ENCODE measurements around the gene PCYOX1L.
"Not testable (repeated sequence)": the region's sequence is repeated elsewhere in the genome, so short reads cannot be mapped to it uniquely, and the experiment has no call there.

Gene PCYOX1L

DNA sequence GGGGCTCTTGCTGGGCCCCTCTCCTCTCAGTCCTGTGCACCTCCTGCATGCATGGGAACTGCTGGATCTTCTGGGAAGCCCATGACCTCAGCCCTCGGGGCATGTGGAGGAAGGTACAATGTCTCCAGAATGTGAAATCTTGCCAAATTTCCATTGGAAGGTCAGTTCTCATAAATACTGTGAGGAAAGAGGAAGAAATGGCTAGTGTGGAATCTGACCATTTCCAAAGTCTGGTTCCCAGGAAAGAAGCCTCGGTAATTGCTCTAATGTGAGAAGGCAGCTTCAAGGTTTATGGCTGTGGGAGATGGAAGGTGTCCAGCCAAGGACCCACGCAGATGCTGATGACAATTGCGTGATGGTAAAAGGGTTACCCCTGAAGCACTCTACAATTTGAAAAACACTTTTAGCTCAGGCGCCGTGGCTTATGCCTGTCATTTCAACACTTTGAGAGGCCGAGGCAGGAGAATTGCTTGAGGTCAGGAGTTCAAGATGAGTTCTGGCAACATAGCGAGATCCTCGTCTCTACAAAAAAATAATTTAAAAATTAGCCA, 29.3 kb downstream of the PCYOX1L start:
- DNase-seq (ENCODE audit: low spot score) = no peak

DNA sequence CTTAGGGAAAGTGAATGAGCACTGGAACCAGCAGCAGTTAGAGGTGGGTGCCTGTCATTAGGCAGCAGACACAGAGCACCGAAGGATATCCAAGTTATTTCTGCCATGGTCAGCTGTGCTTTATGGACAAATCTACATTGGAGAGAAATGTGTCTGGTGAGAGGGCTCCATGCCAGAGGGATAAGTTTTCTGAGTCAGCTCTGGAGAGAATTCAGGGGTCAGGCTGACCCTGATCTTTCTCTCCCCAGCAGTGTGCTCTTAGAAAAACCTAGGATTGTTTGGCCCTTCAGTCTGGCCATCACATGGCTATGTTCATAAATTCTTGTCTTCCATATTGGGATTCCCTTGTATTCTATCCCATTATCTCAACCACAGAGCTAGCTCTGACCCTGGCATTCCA, 30.1 kb downstream of the PCYOX1L start:
- no peak for DNase-seq (ENCODE audit: low spot score)

- no peak for DNase-seq (ENCODE audit: low spot score)
Observed at GRCh38 chr5:149388498-149389190, 30.8 kb downstream of the PCYOX1L start.

DNA sequence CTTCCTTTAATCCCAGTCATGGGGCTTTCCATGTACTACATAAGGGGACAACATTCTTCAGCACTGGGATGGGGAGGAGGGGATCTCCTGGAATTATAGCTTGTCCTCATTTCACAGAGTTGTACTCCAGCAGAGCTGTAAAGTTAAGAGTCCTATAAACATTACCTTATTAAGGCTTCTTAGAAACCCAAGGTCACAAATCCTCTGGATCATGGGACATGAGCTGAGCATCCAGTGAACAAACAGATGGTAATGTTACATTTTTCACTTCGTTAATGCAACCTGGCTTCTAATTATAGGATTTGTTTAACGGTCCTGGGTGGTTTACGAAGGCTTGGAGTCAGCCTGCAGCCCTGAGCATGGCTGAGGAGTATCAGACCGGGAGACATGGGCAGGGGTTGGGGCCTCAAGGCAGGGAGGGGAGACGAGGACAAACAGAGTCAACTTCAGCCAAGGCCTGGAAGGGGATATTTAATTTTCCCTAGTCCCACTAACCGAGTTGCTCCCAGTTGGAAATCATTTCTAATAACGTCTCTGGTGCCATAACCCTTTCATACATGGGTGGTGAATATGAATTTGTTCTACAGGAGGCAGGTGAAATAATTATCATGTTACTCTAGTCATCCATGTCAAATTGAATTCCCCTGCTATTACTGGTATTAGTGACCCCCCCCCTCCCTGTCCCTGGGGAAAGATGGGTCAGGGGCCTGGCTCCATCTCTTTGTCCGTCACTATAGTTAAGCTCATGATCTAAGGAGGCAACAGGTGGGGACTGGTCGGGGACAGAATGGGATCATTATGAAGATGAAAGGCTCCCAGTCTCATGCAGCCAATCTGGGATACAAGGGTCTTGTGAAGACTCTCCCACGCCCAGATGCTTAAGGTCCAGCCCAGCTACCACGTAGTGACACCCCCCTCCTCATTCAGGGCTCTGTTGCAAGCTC, 32.0 kb downstream of the PCYOX1L start:
- no peak for DNase-seq (ENCODE audit: low spot score)

DNA sequence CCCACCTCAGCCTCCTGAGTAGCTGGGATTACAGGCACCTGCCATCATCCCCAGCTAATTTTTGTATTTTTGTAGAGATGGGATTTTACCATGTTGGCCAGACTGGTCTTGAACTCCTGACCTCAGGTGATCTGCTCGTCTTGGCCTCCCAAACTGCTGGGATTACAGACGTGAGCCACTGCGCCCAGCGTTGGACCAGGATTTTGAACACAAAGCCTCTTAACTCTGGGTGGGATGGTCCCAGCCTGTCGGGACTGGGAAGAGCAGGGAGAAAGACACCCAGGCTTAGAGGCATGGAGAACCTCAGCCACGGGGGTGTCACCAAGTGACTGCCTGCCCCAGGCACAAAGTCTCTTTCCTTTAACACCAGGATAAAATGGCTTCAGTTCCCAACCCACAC, 33.2 kb downstream of the PCYOX1L start:
- not testable (repeated sequence) for DNase-seq (ENCODE audit: low spot score)

GRCh38 chr5:149391524-149391923, 33.7 kb downstream of the PCYOX1L start:
- DNase-seq (ENCODE audit: low spot score) = no peak

DNA sequence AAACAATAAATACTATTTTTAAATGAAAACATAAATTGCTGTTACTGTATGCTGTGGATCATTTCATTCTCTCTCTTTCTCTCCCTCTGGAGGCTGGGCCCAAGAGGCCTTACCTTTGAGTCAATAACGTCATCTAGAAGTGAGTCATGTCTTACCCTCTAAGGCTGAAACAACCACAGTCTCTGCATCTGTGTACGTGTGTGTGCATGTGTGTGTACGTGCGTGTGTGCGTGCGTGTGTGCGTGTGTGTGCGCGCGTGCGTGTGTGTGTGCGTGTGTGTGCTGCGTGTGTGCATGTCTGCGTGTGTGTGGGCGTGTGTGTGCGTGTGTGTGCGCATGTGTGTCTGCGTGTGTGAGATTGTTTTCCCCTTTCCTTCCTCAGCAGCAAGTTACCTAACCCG, 34.9 kb downstream of the PCYOX1L start:
- no peak for DNase-seq (ENCODE audit: low spot score)

- DNase-seq (ENCODE audit: low spot score) = not testable (repeated sequence)
Observed at GRCh38 chr5:149394996-149395395, 37.1 kb downstream of the PCYOX1L start.

GRCh38 chr5:149397530-149397929, 39.7 kb downstream of the PCYOX1L start:
- DNase-seq (ENCODE audit: low spot score) = no peak

- not testable (repeated sequence) for DNase-seq (ENCODE audit: low spot score)
Observed at GRCh38 chr5:149398747-149399266, 41.0 kb downstream of the PCYOX1L start.

DNA sequence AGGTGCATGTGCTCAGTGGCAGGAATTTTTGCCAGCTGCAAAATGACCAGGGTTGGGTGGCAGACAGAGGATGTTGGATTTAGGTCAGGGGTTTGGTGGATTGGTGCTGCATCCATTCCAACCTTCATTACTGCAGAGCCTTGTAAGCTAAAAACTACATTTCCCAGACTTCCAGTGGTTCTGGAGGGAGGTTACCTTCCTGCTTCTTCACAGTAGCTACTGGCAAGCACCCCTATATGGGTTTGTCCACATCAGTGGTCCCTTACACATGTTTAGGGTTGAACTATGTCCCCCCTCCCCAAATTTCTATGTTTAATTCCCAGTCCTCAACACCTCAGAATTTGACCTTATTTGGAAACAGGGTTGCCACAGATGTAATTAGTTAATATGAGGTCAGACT, 41.9 kb downstream of the PCYOX1L start:
- DNase-seq (ENCODE audit: low spot score) = no peak

- no peak for DNase-seq (ENCODE audit: low spot score)
Observed at GRCh38 chr5:149400304-149400703, 42.5 kb downstream of the PCYOX1L start.

DNA sequence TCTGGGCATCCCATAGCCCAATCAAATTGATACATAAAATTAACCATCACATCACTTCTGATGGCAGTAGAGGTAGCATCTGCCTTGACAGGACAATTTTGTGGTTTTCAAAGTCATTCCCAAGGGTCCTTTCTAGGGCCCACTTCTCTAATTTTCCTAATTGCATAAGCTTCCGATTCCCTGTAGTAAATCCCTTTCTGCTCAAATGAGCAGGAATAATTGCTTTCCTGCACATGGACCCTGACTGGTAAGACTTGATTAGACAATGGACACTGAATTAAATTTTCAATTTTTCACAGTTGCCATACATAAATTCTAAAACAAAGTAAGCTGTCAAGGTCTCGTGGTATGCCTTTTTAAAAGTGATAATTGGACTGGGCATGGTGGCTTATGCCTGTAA, 43.2 kb downstream of the PCYOX1L start:
- no peak for DNase-seq (ENCODE audit: low spot score)

DNA sequence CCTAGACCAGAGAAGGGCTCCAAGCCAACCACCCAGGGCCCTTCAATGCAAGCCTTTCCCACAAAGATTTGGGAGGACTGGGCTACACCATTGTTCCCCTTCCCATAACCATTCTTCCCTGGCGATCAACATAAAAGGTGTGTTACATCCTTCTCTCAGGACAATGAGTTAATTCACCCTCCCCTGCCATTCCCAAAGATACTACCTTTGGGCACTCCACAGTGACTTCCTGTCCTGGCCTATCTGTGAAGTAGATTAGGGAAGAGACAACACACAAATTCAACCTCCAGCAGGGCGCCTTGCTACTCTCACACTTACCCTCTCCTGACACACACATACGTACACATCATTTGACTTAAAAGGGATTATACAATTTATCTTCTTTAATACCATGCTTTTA, 44.4 kb downstream of the PCYOX1L start:
- DNase-seq (ENCODE audit: low spot score) = no peak

DNA sequence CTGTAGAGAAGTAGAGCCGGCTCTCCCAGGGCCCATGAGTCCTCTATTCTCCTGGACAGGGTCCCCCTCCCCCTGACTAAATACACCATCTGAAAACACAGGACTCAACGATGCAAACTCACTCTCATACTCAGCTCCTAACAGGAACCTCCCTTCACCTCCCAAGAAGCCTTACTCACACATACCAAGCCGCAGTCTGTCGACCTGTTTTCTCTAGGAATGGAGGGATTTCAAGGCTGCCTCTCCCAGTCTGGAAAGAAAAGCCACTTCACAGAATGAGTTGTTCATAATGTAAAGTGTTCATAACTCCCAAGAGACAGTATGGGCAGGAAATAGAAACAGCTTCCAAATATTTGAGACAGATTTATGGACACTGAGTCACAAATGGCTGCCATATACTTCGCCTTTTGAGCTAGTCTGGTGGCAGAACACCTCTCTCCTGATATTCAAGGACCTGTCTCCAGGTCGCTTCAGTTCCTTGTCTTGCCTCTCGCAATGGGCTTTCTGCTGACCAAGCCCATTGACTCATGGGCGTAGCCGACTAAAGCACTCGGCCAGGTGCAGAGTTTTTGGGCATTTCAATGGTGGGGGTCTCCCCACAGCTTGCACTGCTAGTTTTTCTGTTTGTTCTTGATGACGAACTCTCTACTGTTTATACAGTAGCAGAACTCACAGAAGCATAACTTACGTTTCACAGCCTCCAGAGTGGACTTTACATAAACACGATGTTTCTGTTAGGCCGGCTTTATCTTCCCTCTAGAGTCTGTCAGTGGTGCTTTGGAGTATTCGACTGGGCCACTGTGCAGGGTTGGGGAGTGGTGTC, 46.3 kb downstream of the PCYOX1L start:
- no peak for DNase-seq (ENCODE audit: low spot score)

- DNase-seq (ENCODE audit: low spot score) = no peak
Observed at GRCh38 chr5:149404746-149405549, 47.1 kb downstream of the PCYOX1L start.

DNA sequence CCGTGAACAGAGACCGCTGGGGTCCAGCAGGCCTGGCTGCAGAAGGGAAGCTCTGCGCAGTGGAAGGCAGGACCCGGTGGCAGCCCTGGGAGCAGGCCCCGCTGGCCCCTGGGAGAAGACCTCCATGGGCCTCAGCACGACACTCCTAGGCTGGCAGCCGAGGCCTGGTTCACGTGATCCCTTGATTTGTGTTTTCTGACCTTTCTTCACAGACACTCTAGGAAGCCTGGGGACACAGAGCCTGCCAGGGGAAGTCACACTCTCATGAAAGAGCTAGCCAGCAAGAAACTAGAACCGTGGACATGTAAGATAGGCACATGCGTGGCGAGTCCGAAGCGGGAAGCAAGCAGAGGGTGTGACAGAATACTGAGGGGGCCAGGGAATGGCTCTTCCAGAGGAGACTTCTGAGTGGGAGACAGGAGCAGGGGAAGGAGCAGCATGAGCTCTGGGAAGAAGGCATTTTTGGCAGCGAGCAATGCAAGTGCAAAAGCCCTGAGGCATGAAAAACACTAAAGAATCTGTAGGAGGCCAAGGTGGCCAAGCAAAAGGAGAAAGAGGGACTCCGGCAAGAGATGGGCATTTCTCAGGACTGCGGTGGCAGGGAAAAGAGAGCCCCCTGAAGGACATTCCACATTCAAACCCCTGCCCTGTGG, 47.8 kb downstream of the PCYOX1L start:
- no peak for DNase-seq (ENCODE audit: low spot score)

GRCh38 chr5:149406203-149406978, 48.5 kb downstream of the PCYOX1L start:
- no peak for DNase-seq (ENCODE audit: low spot score)

GRCh38 chr5:149406979-149407306, 49.1 kb downstream of the PCYOX1L start:
- no peak for DNase-seq (ENCODE audit: low spot score)
